Ovary (tissue), 9 donors: ENCODE measurements around the gene KRTAP10-6. TPM values are rescaled to one million over a fixed set of nuclear protein-coding genes. Genes with fewer than 3 reads are reported as not detected.

ENCODE experiments used
- DNase-seq, 5 donors: peaks; one replicate each; pipeline ENCODE4 v3.0.0-alpha.2; 2019 to 2020
- H3K27ac ChIP-seq, 2 donors: fragments of 200-600 bp; one replicate each; pipeline versions ENCODE4 v1.5.1 to v1.8.0; 2019 to 2022
- H3K27me3 ChIP-seq: fragments of 200-600 bp; one replicate; pipeline ENCODE4 v1.8.0; 2022
- H3K36me3 ChIP-seq: fragments of 200-600 bp; sonication (generic); one replicate; pipeline ENCODE4 v1.5.1; 2019
- H3K4me1 ChIP-seq: one replicate; pipeline ENCODE4 v1.8.1; 2013; ENCODE audit warnings: mild to moderate bottlenecking, moderate library complexity; ENCODE audit not compliant: insufficient read depth
- H3K4me3 ChIP-seq: fragments of 200-600 bp; sonication (generic); one replicate; pipeline ENCODE4 v1.5.1; 2017
- H3K9me3 ChIP-seq, 2 donors: fragments of 200-600 bp in 1 of 2; sonication (generic) in 1 of 2; one replicate each; pipeline versions ENCODE4 v1.5.1 to v1.8.1; 2013 to 2019; ENCODE audit warnings: mild to moderate bottlenecking in 1 of 2, moderate library complexity in 1 of 2
- CTCF ChIP-seq, 3 donors: fragments of 450-650 bp in 2 of 3; fragments of 200-600 bp in 1 of 3; IDR thresholded peaks; one replicate each; pipeline versions ENCODE4 v1.5.1 to v1.8.0; 2016 to 2022; ENCODE audit warnings: antibody characterized with exemption in 3 of 3, mild to moderate bottlenecking in 1 of 3
- EP300 ChIP-seq: sonication (generic); formaldehyde crosslinking; IDR thresholded peaks from one replicate; pipeline ENCODE4 v1.6.1; 2017; ENCODE audit warnings: antibody characterized with exemption
- POLR2A ChIP-seq: fragments of 450-650 bp; IDR thresholded peaks from one replicate; pipeline ENCODE4 v1.6.1; 2017; ENCODE audit warnings: antibody characterized with exemption, mild to moderate bottlenecking, moderate library complexity
- WGBS, 3 donors: extraction: QIAGEN DNeasy Blood & Tissue Kit in 1 of 3; methylation state at CpG; one replicate each; pipeline versions ENCODE4 v1.1.5 to v1.1.7; 2013 to 2017; 5-methylcytosine and 5-hydroxymethylcytosine counted together
- intact Hi-C, 4 donors: fragments of 100-400 bp; cut with DNase I; formaldehyde crosslinking; loops; one replicate each; pipeline versions ENCODE4 v1.11.0 to v1.15.1; 2022 to 2023
- polyA plus RNA-seq, 2 donors: library from polyadenylated mRNA; stranded (reverse); fragments of 200-250 nt in 1 of 2; fragments of 350-450 nt in 1 of 2; fragmentation: Illumina TruSeq in 1 of 2; extraction: RNeasy Lipid Tissue Mini Kit (QIAGEN cat#74804) in 1 of 2; gene quantifications; one replicate each; pipeline ENCODE4 v1.2.3, GENCODE V29; 2013 to 2014
- total RNA-seq, 7 donors: library from RNA; depleted of rRNA in 2 of 7; stranded (reverse); fragments of >200 nt in 2 of 7; fragmentation: NEBNext Ultra II Directional in 3 of 7; extraction: Animal tissue kit (Norgen Biotek cat#: 25700) in 3 of 7; gene quantifications; one replicate each; pipeline versions ENCODE4 v1.1.0 to v1.2.4, GENCODE V29; 2016 to 2023
- donor health status: DM: no; HTN: no; CAD: no; lungs with moderate emphysema.
- donor health status: DM: no; HTN: no; CAD: no.
- donor health status: Bipolar disorder and iron deficiency.
- donor health status: DM: yes; HTN: yes; CAD: no.
- donor health status: DM: no; HTN: no; CAD: no.
- donor health status: DM: yes; HTN: yes; CAD: no.

KRTAP10-6 gene
- total and polyA plus RNA-seq, 9 donors: not detected

- no peak for TF ChIP-seq CTCF (IDR thresholded peaks at IDR 0.05)
- no peak for TF ChIP-seq POLR2A
- no peak for TF ChIP-seq EP300
- H3K4me3 ChIP-seq: no peak overlapping the region
- 68 to 74% (median 71%) methylated on average over 19 to 22 of the region's 22 CpGs for WGBS, 3 donors
- H3K36me3 ChIP-seq: no peaks in the 10 kb centered on the region
- no peaks in the 10 kb centered on the region for H3K9me3 ChIP-seq
- no peaks in the 10 kb centered on the region for H3K27me3 ChIP-seq
- no peak for DNase-seq
- H3K4me1 ChIP-seq: no peaks in the 10 kb centered on the region
- no peak overlapping the region for H3K27ac ChIP-seq
- intact Hi-C loops: no loop called here
These were observed 13.1 kb downstream of the KRTAP10-6 start for GRCh38 chr21:44579056-44579832.

DNA sequence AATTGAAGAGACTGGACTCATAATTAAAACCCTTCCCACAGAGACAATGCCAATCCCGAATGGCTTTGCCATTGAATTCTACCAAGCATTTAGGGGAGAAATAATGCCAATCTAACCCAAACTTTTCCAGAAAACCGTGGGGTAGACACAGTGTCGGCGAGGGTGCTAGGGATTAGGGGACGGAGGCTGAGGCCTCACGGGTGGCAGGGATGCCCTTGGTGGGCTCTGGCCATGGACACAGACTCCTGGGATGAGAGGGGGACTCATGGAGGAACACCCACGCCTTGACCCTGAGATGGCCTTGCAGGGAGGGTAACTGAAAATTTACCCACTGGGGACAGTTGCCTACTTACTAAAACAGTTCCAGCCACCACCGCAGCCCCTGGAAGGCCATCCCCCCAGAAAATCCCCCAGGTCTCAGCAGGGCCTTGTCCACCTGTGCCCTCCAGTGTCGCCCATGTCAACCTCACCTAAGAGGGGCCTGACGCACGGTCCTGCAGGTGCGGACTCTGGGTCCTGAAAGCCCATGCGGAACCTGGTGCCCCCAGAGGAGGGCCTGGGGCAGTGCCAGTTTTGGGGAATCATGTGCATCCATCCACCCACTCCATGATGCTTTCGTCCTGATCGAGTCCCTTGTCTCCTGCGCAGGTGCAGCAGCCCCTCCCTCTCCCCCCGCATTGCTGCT is 13.8 kb downstream of the KRTAP10-6 start:
- intact Hi-C loops: no loop called here
- no peaks in the 10 kb centered on the region for H3K9me3 ChIP-seq
- no peak overlapping the region for H3K27ac ChIP-seq
- no peaks in the 10 kb centered on the region for H3K36me3 ChIP-seq
- H3K27me3 ChIP-seq: no peaks in the 10 kb centered on the region
- WGBS, 3 donors: 91 to 96% (median 92%) methylated on average over 17 of the region's 17 CpGs
- DNase-seq: peak in 1 of 5 donors; percentile 7
- TF ChIP-seq POLR2A: no peak
- no peak for TF ChIP-seq CTCF (IDR thresholded peaks at IDR 0.05)
- no peak for TF ChIP-seq EP300
- H3K4me3 ChIP-seq: no peak overlapping the region
- no peaks in the 10 kb centered on the region for H3K4me1 ChIP-seq

GRCh38 chr21:44576025-44576420 is 16.3 kb downstream of the KRTAP10-6 start:
- WGBS, 3 donors: 82 to 85% (median 84%) methylated on average over 10 of the region's 10 CpGs
- H3K27ac ChIP-seq: no peak overlapping the region
- intact Hi-C loops: no loop called here
- no peak for DNase-seq
- H3K4me3 ChIP-seq: no peak overlapping the region
- H3K9me3 ChIP-seq: no peaks in the 10 kb centered on the region
- TF ChIP-seq EP300: no peak
- H3K27me3 ChIP-seq: no peaks in the 10 kb centered on the region
- H3K36me3 ChIP-seq: no peaks in the 10 kb centered on the region
- H3K4me1 ChIP-seq: no peaks in the 10 kb centered on the region

- no peaks in the 10 kb centered on the region for H3K9me3 ChIP-seq
- no peaks in the 10 kb centered on the region for H3K27me3 ChIP-seq
- no peak for DNase-seq
- 78 to 86% (median 79%) methylated on average over 18 to 20 of the region's 20 CpGs for WGBS, 3 donors
- H3K27ac ChIP-seq: no peak overlapping the region
- intact Hi-C loops: no loop called here
- no peak overlapping the region for H3K4me3 ChIP-seq
- TF ChIP-seq CTCF (IDR thresholded peaks at IDR 0.05) (no peak), EP300 (no peak), POLR2A (no peak)
- H3K36me3 ChIP-seq: no peaks in the 10 kb centered on the region
- H3K4me1 ChIP-seq: no peaks in the 10 kb centered on the region
These were observed 16.8 kb downstream of the KRTAP10-6 start for GRCh38 chr21:44575307-44576024.
